Activated naive CD4-positive, alpha-beta T cell (primary cell): ENCODE results near the gene ZNF644.
"Not testable (repeated sequence)": the region's sequence is repeated elsewhere in the genome, so short reads cannot be mapped to it uniquely, and the experiment has no call there.

Experiments
- DNase-seq, 4 experiments: peaks; one replicate each; lab custom pipeline; 2025; lab: John Stamatoyannopoulos, UW

ZNF644 gene

GRCh38 chr1:90986953-90987352 is 34.9 kb downstream of the ZNF644 start:
- no peak for DNase-seq

DNA sequence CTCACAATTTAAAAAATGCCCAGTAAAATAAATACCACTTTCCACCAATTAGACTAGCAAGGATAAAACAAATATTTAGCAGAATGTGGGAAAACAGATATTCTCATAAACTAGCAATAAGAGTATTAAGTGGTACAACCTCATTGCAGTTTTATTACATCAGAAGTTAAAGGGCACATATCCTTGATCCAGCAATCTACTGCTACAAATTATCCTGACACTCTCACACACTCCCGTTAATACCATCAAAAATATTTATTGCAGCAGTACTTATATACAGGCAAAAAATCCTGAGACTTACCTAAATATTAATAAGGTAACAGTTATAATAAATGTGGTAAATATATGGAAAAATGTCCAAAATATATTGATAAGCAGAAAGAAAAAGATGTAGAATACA is 44.3 kb downstream of the ZNF644 start:
- DNase-seq: no peak

DNA sequence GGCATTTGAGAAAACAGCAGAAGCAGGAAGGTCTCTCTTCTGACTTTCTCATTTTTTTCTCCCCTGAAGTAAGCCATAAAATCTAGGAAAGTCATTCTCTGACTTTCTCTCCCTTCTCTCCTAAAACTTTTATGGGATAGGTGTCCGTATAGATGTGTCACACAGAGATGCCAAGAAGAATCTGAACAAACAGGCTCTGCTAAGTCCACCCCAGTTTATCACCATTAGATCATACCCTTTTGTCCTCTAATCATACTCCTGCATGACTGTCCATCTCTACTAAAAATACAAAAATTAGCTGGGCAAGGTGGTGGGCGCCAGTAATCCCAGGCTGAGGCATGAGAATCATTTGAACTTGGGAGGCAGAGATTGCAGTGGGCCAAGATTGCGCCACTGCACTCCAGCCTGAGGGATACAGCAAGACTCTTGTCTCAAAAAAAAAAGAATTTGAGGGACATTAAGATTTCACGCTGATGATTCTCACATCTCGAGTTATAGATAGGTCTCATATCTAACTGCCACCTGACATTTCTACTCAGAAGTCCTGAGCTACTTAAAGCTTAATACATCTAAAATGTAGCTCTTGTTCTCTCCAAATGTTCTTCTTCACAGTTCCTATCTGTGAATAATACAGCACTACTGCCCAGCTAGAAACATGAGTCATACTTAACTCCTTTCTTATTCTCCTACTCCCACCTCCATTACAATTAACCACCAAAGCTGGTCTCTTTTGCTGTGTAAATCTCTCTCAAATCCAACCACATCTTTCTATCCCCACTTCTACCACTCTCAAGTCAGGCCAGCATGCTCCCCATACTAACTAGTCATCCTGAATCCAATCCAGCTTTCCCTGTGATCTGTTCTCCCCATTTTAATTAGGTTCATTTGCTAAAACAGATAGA is 47.7 kb downstream of the ZNF644 start:
- DNase-seq: no peak

- DNase-seq: no peak
Measured at GRCh38 chr1:90970208-90970607, 51.6 kb downstream of the ZNF644 start.

DNA sequence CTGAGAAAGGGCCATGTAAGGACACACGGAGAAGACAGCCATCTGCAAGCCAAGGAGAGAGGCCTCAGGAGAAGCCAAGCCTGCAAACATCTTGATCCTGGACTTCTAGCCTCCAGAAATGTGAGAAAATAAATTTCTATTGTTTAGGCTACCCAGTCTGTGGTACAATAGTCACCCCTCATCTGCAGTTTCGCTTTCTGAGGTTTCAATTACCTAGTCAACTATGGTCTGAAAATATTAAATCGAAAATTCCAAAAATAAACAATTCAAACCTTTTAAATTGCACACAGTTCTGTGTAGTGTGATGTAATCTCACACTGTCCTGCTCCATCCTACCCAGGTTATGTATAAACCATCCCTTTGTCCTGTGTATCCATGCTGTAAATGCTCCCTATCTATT is 52.6 kb downstream of the ZNF644 start:
- no peak for DNase-seq

- no peak for DNase-seq
Measured at GRCh38 chr1:90964444-90965035, 57.3 kb downstream of the ZNF644 start.

- no peak for DNase-seq
Measured at GRCh38 chr1:90963651-90964050, 58.2 kb downstream of the ZNF644 start.

DNA sequence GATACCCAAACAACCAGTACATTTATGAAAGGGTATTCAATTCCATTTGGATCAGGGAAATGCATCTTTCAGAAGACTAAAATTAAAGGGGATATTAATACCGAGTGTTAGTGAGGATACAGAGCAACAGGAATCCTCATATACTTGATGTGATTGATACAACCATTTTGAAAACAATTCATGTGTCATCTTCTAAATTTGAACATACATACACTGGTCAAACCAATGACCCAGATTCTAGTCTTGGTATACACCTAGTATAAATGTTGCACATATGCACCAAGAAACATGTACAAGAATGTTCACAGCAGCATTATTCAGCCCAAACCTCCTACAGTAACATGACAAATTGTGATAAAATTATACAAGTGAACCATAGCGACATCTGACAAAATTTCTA is 58.6 kb downstream of the ZNF644 start:
- no peak for DNase-seq

DNA sequence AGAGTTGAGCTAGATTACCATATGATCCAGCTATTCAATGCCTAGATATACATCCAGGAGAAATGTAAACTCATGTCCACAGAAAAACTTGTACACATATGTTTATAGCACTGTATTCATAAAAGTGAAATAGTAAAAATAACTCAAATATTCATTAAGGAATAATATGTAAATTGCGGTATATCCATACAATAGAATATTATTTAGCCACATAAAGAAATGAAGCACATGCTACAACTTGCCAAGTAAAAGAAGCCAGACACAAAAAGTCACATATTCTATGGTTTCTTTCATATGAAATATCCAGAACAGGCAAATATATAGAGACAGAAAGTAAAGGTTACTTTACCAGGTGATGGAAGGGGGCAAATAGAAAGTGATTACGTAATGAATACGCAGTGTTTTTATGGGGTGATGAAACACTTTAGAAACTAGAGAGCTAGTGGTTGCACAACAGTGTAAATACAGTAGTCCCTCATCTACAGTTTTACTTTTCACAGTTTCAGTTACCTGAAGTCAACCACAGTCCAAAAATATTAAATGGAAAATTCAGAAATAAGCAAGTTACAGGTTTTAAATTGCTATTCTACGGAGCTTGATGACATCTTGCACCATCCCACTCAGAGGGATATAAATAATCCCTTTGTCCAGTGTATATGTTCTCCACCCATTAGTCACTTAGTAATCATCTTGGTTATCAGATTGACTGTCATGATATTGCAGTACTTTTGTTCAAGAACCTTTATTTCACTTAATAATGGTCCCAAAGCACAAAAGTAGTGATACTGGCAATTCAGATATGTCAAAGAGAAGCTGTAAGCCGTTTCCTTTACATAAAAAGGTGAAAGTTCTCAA is 62.3 kb downstream of the ZNF644 start:
- no peak for DNase-seq

DNA sequence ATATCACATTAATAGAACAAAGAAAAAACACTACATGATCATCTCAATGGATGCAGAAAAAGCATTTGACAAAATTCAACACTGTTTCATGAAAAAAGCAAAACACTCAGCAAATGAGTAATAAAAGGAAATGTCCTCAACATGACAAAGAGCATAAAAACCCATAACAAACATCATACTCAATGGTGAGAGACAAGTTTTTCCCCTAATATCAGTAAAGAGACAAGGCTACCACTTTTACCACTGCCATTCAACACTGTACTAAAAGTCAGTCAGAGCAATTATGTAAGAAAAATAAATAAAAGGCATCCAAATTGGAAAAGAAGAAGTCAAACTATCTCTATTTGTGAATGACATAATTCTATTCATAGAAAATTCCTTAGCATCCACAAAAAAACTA is 64.3 kb downstream of the ZNF644 start:
- no peak for DNase-seq

GRCh38 chr1:90955769-90956168 is 66.1 kb downstream of the ZNF644 start:
- no peak for DNase-seq

DNA sequence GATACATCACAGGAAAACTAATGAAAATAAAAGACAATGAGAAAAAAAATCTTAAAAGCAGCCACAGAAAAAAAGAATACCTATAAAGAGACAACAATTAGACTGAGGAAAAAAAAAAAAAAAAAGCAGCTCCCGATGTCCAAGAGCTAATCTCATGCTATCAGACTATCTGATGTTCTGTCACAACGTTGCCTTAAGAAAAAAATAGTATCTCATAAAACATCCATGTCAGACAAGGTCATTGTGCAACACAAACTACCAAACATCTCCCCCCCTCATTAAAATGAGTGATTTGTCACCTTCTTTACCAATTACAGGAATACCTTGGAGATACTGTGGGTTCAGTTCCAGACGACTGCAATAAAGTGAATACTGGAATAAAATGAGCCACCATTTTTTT is 68.9 kb downstream of the ZNF644 start:
- DNase-seq: no peak

DNA sequence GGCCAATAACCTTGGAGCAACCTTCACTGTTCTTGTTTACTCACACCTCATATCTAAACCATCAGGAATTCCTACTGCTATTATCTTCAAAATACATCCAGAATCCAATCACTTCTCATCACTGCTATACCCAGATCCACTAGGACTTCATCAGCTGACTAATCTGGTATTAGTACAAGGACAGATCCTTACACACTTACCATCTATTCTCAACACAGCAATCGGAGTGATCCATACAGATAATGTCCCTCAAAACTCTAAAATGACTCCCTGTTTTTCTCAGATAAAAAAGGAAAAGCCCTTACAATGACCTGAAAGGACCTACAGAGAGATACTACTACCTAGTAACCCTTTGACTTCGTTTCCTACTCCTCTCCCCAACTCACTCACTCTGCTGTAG is 70.8 kb downstream of the ZNF644 start:
- no peak for DNase-seq

DNA sequence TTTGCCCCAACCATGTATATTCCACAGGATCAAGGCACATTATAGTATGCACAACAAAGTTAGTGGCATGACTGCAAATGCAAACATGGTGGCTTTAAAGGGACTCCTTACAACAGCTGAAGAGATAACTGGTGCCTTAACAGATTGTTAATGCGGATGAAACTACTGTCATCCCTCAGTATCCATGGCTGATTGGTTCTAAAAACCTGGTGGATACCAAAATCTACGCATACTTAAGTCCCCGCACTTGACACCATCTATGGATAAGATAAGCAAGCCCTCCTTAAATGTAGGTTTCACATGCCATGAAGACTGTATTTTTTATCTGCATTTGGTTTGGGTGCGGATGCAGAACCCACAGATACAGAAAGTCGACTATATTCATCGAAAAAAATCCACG is 73.5 kb downstream of the ZNF644 start:
- DNase-seq: no peak

DNA sequence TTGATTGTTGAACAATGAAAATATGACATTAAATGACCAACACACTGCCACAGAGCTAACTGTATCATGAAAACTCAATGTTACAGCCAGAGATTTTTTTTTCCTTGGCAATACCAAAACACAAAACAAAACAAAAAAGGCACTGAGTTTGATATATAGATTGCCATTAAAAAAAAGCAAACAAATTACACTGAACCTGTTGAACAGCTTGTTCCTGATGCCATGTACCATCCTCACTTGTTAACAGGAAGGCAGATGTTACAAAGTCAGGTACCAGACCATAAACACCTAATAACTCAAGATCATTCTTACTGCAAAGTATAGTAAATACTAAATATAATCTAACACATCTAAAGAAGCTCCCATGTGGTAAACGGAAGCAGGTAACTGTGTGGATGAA is 75.2 kb downstream of the ZNF644 start:
- DNase-seq: no peak

DNA sequence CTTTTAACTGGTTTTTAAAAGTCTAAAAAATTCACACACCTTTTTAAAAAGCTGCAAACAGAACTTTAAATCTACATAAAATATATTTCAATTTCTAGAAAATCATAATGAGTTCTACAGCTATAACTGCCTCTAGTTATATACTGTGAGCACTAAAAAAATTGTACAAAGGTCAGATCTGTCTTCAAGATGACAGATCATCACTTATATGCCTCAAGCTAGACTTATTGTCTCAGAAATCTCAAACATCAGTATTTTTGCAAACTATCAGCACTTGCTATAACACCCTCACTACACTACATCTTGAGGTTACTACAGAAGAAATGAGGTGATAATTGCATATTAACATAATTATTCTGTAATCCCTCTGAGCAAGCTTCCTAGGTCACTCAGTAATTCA is 76.5 kb downstream of the ZNF644 start:
- DNase-seq: no peak

GRCh38 chr1:90943966-90944365 is 77.9 kb downstream of the ZNF644 start:
- DNase-seq: no peak

GRCh38 chr1:90940746-90941145 is 81.1 kb downstream of the ZNF644 start:
- DNase-seq: no peak

DNA sequence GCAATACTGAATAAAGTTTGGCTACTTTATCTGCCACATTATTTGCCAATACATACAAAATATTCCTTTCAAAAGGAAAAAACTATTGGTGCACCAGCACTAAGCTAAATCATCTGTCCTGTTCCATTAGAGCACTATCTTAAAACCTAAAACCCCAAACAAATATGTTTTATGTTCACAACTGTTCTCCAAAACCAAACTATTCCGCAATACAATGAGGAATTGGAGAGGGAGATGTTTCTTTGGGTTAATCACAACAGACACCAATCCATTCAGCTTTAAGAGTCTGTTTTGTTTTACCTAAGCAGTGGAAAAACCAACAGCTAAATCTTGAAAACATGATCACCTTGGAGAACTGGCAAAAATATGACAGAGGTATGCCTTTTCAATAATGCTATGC is 85.1 kb downstream of the ZNF644 start:
- no peak for DNase-seq

GRCh38 chr1:90936061-90936460 is 85.8 kb downstream of the ZNF644 start:
- DNase-seq: no peak

GRCh38 chr1:90928231-90928630 is 93.6 kb downstream of the ZNF644 start:
- not testable (repeated sequence) for DNase-seq

GRCh38 chr1:90927674-90928073 is 94.2 kb downstream of the ZNF644 start:
- DNase-seq: not testable (repeated sequence)

DNA sequence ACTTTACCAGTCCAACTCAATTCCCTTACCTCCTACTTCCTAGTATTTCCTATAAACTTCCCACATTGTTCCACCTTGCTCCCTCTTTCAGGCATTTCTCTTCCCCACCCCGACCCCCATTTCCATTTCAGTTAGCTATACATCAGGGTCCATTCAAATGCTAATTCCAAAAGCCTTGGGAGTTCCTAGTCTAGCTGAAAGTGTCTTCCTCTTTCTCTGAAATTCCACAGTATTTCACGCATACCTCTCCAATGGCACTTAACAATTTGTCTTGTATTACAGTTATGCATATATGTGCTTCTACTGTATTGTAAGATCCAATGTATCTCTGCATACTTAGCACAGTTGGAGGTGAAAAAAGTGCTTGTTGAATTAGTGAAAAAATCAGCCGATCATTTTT is 94.9 kb downstream of the ZNF644 start:
- no peak for DNase-seq
